ENCODE data around the gene PKD2.
A peak's percentile ranks its signal among the peaks of the same experiment; 100 is the strongest.

GRCh38 chr4:87973283-87974169 lies 33.9 kb upstream of the PKD2 start:
- peak; percentile 74 for TF ChIP-seq CTCF (conservative IDR thresholded peaks at IDR 0.05; ENCODE audit: low read depth, low read length)
- TF ChIP-seq EZH2 (IDR thresholded peaks at IDR 0.05; ENCODE audit: low read length, unreplicated experiment) = no peak
- TF ChIP-seq EZH2phosphoT487 (IDR thresholded peaks at IDR 0.05; ENCODE audit: borderline replicate concordance, low read length) = no peak
